ENCODE measurements around the gene H2BK1. TPM values are rescaled to one million over a fixed set of nuclear protein-coding genes. Genes with fewer than 3 reads are reported as not detected.

Gene H2BK1
- total and polyA plus RNA-seq, 8 donors: not detected

DNA sequence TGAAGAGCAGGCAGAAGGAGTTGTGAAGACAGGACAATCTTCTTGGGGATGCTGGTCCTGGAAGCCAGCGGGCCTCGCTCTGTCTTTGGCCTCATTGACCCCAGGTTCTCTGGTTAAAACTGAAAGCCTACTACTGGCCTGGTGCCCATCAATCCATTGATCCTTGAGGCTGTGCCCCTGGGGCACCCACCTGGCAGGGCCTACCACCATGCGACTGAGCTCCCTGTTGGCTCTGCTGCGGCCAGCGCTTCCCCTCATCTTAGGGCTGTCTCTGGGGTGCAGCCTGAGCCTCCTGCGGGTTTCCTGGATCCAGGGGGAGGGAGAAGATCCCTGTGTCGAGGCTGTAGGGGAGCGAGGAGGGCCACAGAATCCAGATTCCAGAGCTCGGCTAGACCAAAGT, 23.5 kb upstream of the H2BK1 start:
- TF ChIP-seq, protein P1, sequence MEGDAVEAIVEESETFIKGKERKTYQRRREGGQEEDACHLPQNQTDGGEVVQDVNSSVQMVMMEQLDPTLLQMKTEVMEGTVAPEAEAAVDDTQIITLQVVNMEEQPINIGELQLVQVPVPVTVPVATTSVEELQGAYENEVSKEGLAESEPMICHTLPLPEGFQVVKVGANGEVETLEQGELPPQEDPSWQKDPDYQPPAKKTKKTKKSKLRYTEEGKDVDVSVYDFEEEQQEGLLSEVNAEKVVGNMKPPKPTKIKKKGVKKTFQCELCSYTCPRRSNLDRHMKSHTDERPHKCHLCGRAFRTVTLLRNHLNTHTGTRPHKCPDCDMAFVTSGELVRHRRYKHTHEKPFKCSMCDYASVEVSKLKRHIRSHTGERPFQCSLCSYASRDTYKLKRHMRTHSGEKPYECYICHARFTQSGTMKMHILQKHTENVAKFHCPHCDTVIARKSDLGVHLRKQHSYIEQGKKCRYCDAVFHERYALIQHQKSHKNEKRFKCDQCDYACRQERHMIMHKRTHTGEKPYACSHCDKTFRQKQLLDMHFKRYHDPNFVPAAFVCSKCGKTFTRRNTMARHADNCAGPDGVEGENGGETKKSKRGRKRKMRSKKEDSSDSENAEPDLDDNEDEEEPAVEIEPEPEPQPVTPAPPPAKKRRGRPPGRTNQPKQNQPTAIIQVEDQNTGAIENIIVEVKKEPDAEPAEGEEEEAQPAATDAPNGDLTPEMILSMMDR (IDR thresholded peaks at IDR 0.05): no peak
- DNase-seq: no peak
- no peak for ATAC-seq
- 50 to 61% methylated on average over 9 of the region's 9 CpGs for WGBS, 2 donors
- FAIRE-seq: no peak
- Histone ChIP-seq H3K27ac (no peak overlapping the region), H3K36me3 (peaks cover 0 to 25% (median 4%) of the 10 kb centered on the region in 3 donors), H3K4me3 (peak overlapping the region in 3 of 4 donors; percentile 75 to 99 (median 99)), H3K9me3 (no peaks in the 10 kb centered on the region), H3K27me3 (no peaks in the 10 kb centered on the region), H3K4me1 (peaks cover 5 to 14% (median 7%) of the 10 kb centered on the region in 3 donors)
- intact Hi-C loops (cut with DNase I): no loop called here

DNA sequence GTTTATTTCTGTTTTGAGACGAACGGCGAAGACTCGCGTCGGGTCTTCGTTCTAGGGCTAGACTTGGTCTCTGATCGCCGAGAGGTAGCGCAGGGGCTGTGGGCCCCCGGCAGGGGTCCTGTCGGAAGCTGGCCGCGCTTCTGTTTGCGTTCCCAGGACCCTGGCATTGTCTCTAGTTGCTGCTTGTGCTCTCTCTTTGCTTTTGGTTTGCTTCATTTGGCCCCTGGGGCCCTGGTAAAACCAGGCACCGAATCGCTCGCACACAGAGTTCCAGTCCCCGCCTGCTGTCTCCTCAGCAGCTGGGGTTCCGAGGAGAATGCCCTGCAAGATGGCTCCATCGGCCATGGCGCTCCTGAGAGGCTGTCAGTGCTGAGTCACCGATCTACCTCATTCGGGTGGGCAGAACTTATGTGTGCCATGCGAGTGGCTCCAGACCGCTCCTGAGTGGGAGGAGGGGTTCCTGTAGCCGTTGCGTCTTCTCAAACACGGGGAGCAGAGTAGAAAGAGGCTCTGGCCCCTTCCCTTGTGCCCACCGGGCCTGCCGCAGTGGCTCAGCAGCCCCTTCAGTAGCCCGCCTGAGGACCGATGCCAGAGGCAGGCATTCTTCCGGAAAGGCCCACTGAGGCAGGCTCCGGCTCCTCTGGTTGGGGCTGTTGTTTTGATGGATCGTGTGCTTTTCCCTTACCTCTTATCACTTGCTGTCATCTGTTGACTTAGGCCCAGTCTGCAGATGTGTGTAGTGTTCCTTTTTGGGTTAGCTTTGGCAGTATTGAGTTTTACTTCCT, 22.8 kb upstream of the H2BK1 start:
- peak; percentile 51 to 72 (median 66) for ATAC-seq
- H3K27ac ChIP-seq: peak overlapping the region; percentile 30 to 83 (median 62)
- no peaks in the 10 kb centered on the region for H3K27me3 ChIP-seq
- peak in 4 of 6 donors; percentile 45 to 74 (median 63) for DNase-seq
- peaks cover 0 to 20% (median 4%) of the 10 kb centered on the region in 3 donors for H3K36me3 ChIP-seq
- intact Hi-C loops (cut with DNase I): no loop called here
- no peaks in the 10 kb centered on the region for H3K9me3 ChIP-seq
- 3 to 4% methylated on average over 36 of the region's 36 CpGs for WGBS, 2 donors
- TF ChIP-seq, protein P1 (IDR thresholded peaks at IDR 0.05): no peak
- H3K4me1 ChIP-seq: peaks cover 5 to 15% (median 7%) of the 10 kb centered on the region in 3 donors
- H3K4me3 ChIP-seq: peak overlapping the region; percentile 75 to 99 (median 98)
- FAIRE-seq: no peak

DNA sequence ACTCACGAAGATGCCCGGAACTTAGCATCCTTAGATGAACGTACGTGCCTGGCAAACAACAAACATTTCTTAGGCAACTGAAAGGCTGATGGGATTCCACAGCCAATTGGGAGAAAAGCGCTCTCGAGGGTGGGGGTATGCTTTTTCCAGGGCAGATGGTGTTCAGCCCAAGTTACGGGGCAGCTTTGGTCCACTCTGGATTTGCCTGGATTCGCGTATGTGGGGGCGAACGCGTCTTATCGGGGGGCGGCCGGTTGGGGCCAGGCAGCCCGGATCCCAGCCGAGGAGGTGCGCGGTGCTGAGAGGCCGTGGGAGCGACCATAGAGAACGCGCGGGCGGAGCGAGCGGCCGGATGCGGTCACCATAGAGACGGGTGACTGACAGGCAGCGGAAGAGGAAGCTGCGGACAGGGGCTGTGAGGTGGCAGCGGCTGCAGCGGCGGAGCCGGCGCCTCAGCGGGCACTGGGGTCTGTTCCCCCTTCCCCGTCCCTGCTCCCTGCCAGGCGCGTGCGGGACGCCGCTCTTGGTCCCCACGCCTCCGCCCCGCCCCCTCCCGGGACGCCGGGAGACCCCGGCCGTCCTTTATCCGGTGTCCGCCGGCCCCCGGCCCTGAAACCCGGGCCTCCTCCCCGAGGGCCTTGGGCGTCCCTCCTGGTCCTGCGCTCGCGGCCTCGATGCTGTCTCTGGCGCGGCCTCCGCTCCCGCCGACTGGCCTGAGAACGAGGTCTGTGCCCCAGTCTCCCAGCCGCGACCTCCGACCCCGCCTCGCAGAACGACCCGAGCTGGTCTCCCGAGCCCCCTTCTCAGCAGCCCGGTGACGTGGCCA, 22.0 kb upstream of the H2BK1 start, which contains the start of gene CHPF2:
Gene CHPF2 (plus strand): TSS at position 393 of the 826 bp plus-strand sequence. CDS start 1,529 bp downstream, outside the sequence.
- peaks cover 5 to 19% (median 7%) of the 10 kb centered on the region in 3 donors for H3K4me1 ChIP-seq
- peak within 1 kb of the TSS; percentile 75 to 99 (median 98) for H3K4me3 ChIP-seq
- H3K36me3 ChIP-seq: peaks cover 0 to 12% (median 1%) of the 10 kb centered on the region in 3 donors
- 0 to 1% methylated on average over 59 to 79 of the region's 79 CpGs for WGBS, 2 donors
- FAIRE-seq: no peak
- no peaks in the 10 kb centered on the region for H3K27me3 ChIP-seq
- peak within 1 kb of the TSS; percentile 30 to 83 (median 62) for H3K27ac ChIP-seq
- intact Hi-C loops (cut with DNase I): no loop called here
- ATAC-seq: peak; percentile 95 to 97 (median 96)
- peak; percentile 89 to 96 (median 90) for DNase-seq
- H3K9me3 ChIP-seq: no peaks in the 10 kb centered on the region
- TF ChIP-seq, protein P1 (IDR thresholded peaks at IDR 0.05): no peak

DNA sequence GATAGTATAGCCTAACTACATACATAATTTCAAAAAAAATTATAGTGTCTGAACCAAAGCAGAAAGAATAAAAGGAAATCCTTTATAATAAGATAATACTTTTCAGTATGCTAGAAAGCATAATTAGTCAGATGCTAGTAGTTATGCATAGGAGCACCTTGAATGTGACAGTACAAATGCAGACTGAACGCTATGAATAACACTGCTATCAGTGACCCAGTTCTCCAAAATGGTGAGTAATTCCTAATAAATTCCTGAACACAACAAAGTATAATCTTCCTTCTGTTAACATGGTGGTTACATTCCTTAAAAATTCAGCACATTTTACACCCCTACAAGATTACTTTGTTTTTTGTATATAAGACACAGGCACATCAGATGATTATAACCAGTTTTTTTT, 20.8 kb upstream of the H2BK1 start:
- intact Hi-C loops (cut with DNase I): no loop called here
- WGBS, 2 donors: 65 to 73% methylated on average over 1 of the region's 1 CpG
- TF ChIP-seq, protein P1 (IDR thresholded peaks at IDR 0.05): no peak
- peaks cover 5 to 23% (median 7%) of the 10 kb centered on the region in 3 donors for H3K4me1 ChIP-seq
- no peak overlapping the region for H3K4me3 ChIP-seq
- no peak for FAIRE-seq
- no peak overlapping the region for H3K27ac ChIP-seq
- H3K27me3 ChIP-seq: no peaks in the 10 kb centered on the region
- no peaks in the 10 kb centered on the region for H3K9me3 ChIP-seq
- no peak for ATAC-seq
- peaks cover 0 to 5% (median 0%) of the 10 kb centered on the region in 3 donors for H3K36me3 ChIP-seq
- no peak for DNase-seq

All from pancreas (tissue), 10 donors.